A549 (cell line): ENCODE data around the gene ANXA1. TPM values are rescaled to one million over a fixed set of nuclear protein-coding genes. Genes with fewer than 3 reads are reported as not detected.

Experiments used
- ATAC-seq, 2 experiments: fragments of 200-7000 bp in 1 of 2; fragments of >200 bp in 1 of 2; cut with Nextera tagmentation in 1 of 2; cut with Tn5 transposase in 1 of 2; 3 replicates each; pipeline versions ENCODE4 v1.8.0 to v1.9.1; 2018 to 2020; ENCODE audit warnings: mild to moderate bottlenecking in 1 of 2, moderate library complexity in 1 of 2
- CTCF ChIA-PET: fragments of 300-600 bp; sonication (Branson Sonifier 250); formaldehyde crosslinking; extraction: SDS; loops from one replicate; lab custom pipeline; 2021; ENCODE audit warnings: antibody characterized with exemption, inconsistent platforms; lab: Yijun Ruan, JAX
- POLR2A ChIA-PET: fragments of 350-600 bp; formaldehyde crosslinking; extraction: SDS; loops from one replicate; lab custom pipeline; 2021; ENCODE audit warnings: antibody characterized with exemption, inconsistent platforms; lab: Yijun Ruan, JAX
- DNase-seq, 2 experiments: peaks; one replicate each; pipeline versions ENCODE4 v3.0.0 to v3.0.0-alpha.2; 2011 to 2016; ENCODE audit warnings: low read depth in 1 of 2, low spot score in 1 of 2
- FAIRE-seq: peaks from 2 replicates; lab custom pipeline; 2011; peaks lifted over from hg19 to GRCh38; lab: Jason Lieb, UNC
- H3K27ac ChIP-seq, 2 experiments: fragments of >200 bp; sonication (Bioruptor Twin); formaldehyde crosslinking; 3 replicates each; pipeline ENCODE4 v1.5.1; 2016 to 2017
- H3K4me1 ChIP-seq: fragments of >200 bp; sonication (Bioruptor Twin); formaldehyde crosslinking; 3 replicates; pipeline ENCODE4 v1.6.1; 2016
- H3K4me2 ChIP-seq: fragments of >200 bp; sonication (Bioruptor Twin); formaldehyde crosslinking; 3 replicates; pipeline ENCODE4 v1.6.1; 2016
- H3K4me3 ChIP-seq: fragments of >200 bp; sonication (Bioruptor Twin); formaldehyde crosslinking; 3 replicates; pipeline ENCODE4 v1.5.1; 2016
- H3K9me3 ChIP-seq: fragments of >200 bp; sonication (Bioruptor Twin); formaldehyde crosslinking; 3 replicates; pipeline ENCODE4 v1.6.1; 2016
- BCL3 ChIP-seq: fragments of >200 bp; sonication (Bioruptor Twin); formaldehyde crosslinking; IDR thresholded peaks from 3 replicates; pipeline ENCODE4 v1.6.1; 2016
- CHD4 ChIP-seq: fragments of 200-600 bp; sonication (generic); IDR thresholded peaks from 2 replicates; pipeline ENCODE4 v1.6.1; 2016; ENCODE audit warnings: antibody characterized with exemption, mild to moderate bottlenecking, borderline replicate concordance
- EHMT2 ChIP-seq: fragments of 200-600 bp; sonication (generic); IDR thresholded peaks from 2 replicates; pipeline ENCODE4 v1.6.1; 2016; ENCODE audit warnings: antibody characterized with exemption, low read depth, mild to moderate bottlenecking, moderate library complexity
- HEYL ChIP-seq: fragments of 250-450 bp; sonication (Bioruptor Pico); IDR thresholded peaks from 2 replicates; pipeline ENCODE4 v1.8.0; 2021; ENCODE audit warnings: mild to moderate bottlenecking, moderate library complexity
- HOXB13 ChIP-seq: fragments of 250-450 bp; sonication (Bioruptor Pico); IDR thresholded peaks from 2 replicates; pipeline ENCODE4 v1.5.0; 2020; ENCODE audit warnings: low read depth, mild to moderate bottlenecking, moderate library complexity
- JUN ChIP-seq, 2 experiments: fragments of >200 bp; sonication (Bioruptor Twin); formaldehyde crosslinking; IDR thresholded peaks; 2 replicates in 1 of 2; 3 replicates in 1 of 2; pipeline ENCODE4 v1.6.1; 2016 to 2017
- KDM5A ChIP-seq: fragments of 200-600 bp; sonication (generic); IDR thresholded peaks from 2 replicates; pipeline ENCODE4 v1.6.1; 2016; ENCODE audit warnings: antibody characterized with exemption, mild to moderate bottlenecking
- PHF8 ChIP-seq: fragments of 200-600 bp; sonication (generic); IDR thresholded peaks from 2 replicates; pipeline ENCODE4 v1.6.1; 2016; ENCODE audit warnings: low read depth, mild to moderate bottlenecking, antibody characterized with exemption, moderate library complexity, borderline replicate concordance
- POLR2A ChIP-seq: IDR thresholded peaks from 2 replicates; pipeline ENCODE4 v1.6.1; 2012; ENCODE audit warnings: mild to moderate bottlenecking, low read length
- REST ChIP-seq: fragments of 200-600 bp; sonication (generic); IDR thresholded peaks from 2 replicates; pipeline ENCODE4 v1.6.1; 2016; ENCODE audit warnings: antibody characterized with exemption, mild to moderate bottlenecking, moderate library complexity
- RNF2 ChIP-seq: fragments of 200-600 bp; sonication (generic); IDR thresholded peaks from 2 replicates; pipeline ENCODE4 v1.6.1; 2016; ENCODE audit warnings: low read depth, mild to moderate bottlenecking, antibody characterized with exemption, moderate library complexity, borderline replicate concordance
- SMC3 ChIP-seq: fragments of >200 bp; sonication (Bioruptor Twin); formaldehyde crosslinking; IDR thresholded peaks from 3 replicates; pipeline ENCODE4 v1.6.1; 2018; ENCODE audit warnings: inconsistent platforms
- TP53 ChIP-seq: fragments of 250-450 bp; sonication (Bioruptor Pico); IDR thresholded peaks from 2 replicates; pipeline ENCODE4 v1.5.0; 2021; ENCODE audit warnings: mild to moderate bottlenecking, moderate library complexity
- ZC3H11A ChIP-seq: fragments of 450-650 bp; IDR thresholded peaks from 2 replicates; pipeline ENCODE4 v1.6.1; 2014; ENCODE audit warnings: antibody characterized with exemption, mild to moderate bottlenecking
- ZNF302 ChIP-seq: fragments of 250-450 bp; sonication (Bioruptor Pico); IDR thresholded peaks from 2 replicates; pipeline ENCODE4 v1.9.0; 2021; ENCODE audit warnings: inconsistent platforms, mild to moderate bottlenecking, moderate library complexity
- ZSCAN20 ChIP-seq: fragments of 250-450 bp; sonication (Bioruptor Pico); IDR thresholded peaks from 2 replicates; pipeline ENCODE4 v1.8.0; 2022; ENCODE audit warnings: mild to moderate bottlenecking, moderate library complexity
- WGBS: methylation state at CpG from one replicate; pipeline ENCODE4 v1.1.6; 2017; ENCODE audit errors: missing lambda C conversion rate; 5-methylcytosine and 5-hydroxymethylcytosine counted together
- polyA plus RNA-seq, 4 experiments: library from polyadenylated mRNA; depleted of rRNA in 3 of 4; stranded (reverse); fragments of >200 nt; fragmentation: RNase III in 1 of 4; extraction: RNeasy Plus Mini Kit Qiagen cat#74134 plus additional on column Dnase treatment in 1 of 4; gene quantifications; 2 replicates in 3 of 4; 3 replicates in 1 of 4; pipeline ENCODE4 v1.2.3, GENCODE V29; 2011 to 2017
- TF ChIP-seq, protein P1 (sequence below): fragments of >200 bp; sonication (Bioruptor Twin); formaldehyde crosslinking; IDR thresholded peaks from 3 replicates; pipeline ENCODE4 v1.5.1; 2016
- TF ChIP-seq, protein P2 (sequence below): fragments of 150-350 bp; IDR thresholded peaks from 2 replicates; pipeline ENCODE4 v1.6.1; 2014; ENCODE audit warnings: low read depth, mild to moderate bottlenecking, low read length
- TF ChIP-seq, protein P3 (sequence below): fragments of 250-450 bp; sonication (Bioruptor Pico); IDR thresholded peaks from 2 replicates; pipeline ENCODE4 v1.5.0; 2020; ENCODE audit warnings: low read depth, mild to moderate bottlenecking, moderate library complexity

The ANXA1 gene
- polyA plus RNA-seq, 2 of the 4 experiments (the other 2 are of a cell fraction) = 1,601 to 1,990 TPM

- no peak for TF ChIP-seq EHMT2
- no peak for TF ChIP-seq ZNF302 (CRISPR knock-in tag)
- no peak for TF ChIP-seq POLR2A
- no peak for TF ChIP-seq BCL3
- no peak for TF ChIP-seq HEYL (CRISPR knock-in tag)
- TF ChIP-seq, all 56 proteins: peak for 0
Measured at GRCh38 chr9:73202980-73203379, 51.3 kb downstream of the ANXA1 start (continued).

GRCh38 chr9:73204936-73205335 is 53.3 kb downstream of the ANXA1 start:
- DNase-seq (no peak), FAIRE-seq (no peak), ATAC-seq (no peak)
- H3K4me2 ChIP-seq = no peak overlapping the region
- ChIA-PET CTCF (no interaction called here), POLR2A (no interaction called here)
- H3K4me1 ChIP-seq = peaks cover 7% of the 10 kb centered on the region; the same call in 2 of the 3 replicates
- H3K4me3 ChIP-seq = no peak overlapping the region
- no peaks in the 10 kb centered on the region for H3K9me3 ChIP-seq
- WGBS = 65% methylated on average over 4 of the region's 4 CpGs
- no peak for TF ChIP-seq SMC3
- TF ChIP-seq KDM5A = no peak
- no peak for TF ChIP-seq RNF2
- TF ChIP-seq ZC3H11A = no peak
- TF ChIP-seq, protein P1, sequence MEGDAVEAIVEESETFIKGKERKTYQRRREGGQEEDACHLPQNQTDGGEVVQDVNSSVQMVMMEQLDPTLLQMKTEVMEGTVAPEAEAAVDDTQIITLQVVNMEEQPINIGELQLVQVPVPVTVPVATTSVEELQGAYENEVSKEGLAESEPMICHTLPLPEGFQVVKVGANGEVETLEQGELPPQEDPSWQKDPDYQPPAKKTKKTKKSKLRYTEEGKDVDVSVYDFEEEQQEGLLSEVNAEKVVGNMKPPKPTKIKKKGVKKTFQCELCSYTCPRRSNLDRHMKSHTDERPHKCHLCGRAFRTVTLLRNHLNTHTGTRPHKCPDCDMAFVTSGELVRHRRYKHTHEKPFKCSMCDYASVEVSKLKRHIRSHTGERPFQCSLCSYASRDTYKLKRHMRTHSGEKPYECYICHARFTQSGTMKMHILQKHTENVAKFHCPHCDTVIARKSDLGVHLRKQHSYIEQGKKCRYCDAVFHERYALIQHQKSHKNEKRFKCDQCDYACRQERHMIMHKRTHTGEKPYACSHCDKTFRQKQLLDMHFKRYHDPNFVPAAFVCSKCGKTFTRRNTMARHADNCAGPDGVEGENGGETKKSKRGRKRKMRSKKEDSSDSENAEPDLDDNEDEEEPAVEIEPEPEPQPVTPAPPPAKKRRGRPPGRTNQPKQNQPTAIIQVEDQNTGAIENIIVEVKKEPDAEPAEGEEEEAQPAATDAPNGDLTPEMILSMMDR = no peak
- TF ChIP-seq TP53 (CRISPR knock-in tag) = no peak
- TF ChIP-seq, protein P2, sequence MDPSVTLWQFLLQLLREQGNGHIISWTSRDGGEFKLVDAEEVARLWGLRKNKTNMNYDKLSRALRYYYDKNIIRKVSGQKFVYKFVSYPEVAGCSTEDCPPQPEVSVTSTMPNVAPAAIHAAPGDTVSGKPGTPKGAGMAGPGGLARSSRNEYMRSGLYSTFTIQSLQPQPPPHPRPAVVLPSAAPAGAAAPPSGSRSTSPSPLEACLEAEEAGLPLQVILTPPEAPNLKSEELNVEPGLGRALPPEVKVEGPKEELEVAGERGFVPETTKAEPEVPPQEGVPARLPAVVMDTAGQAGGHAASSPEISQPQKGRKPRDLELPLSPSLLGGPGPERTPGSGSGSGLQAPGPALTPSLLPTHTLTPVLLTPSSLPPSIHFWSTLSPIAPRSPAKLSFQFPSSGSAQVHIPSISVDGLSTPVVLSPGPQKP = no peak
- TF ChIP-seq PHF8 = no peak
- no peak for TF ChIP-seq POLR2A
- TF ChIP-seq ZSCAN20 (CRISPR knock-in tag) = no peak
- TF ChIP-seq JUN (IDR thresholded peaks at IDR 0.05) = no peak
- TF ChIP-seq, protein P3, sequence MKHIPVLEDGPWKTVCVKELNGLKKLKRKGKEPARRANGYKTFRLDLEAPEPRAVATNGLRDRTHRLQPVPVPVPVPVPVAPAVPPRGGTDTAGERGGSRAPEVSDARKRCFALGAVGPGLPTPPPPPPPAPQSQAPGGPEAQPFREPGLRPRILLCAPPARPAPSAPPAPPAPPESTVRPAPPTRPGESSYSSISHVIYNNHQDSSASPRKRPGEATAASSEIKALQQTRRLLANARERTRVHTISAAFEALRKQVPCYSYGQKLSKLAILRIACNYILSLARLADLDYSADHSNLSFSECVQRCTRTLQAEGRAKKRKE (CRISPR knock-in tag) = no peak
- TF ChIP-seq REST = no peak
- no peak for TF ChIP-seq HOXB13
- TF ChIP-seq CHD4 = no peak
- no peak overlapping the region for H3K27ac ChIP-seq
